GM12874 (cell line): ENCODE measurements around the gene WWP2.

Experiments used
- TF ChIP-seq, protein P1 (sequence below): IDR thresholded peaks from 2 replicates; pipeline ENCODE4 v1.5.1; 2011; ENCODE audit warnings: low read depth, mild to moderate bottlenecking, control low read depth, low read length, moderate library complexity; ENCODE audit not compliant: insufficient read depth

WWP2 gene

DNA sequence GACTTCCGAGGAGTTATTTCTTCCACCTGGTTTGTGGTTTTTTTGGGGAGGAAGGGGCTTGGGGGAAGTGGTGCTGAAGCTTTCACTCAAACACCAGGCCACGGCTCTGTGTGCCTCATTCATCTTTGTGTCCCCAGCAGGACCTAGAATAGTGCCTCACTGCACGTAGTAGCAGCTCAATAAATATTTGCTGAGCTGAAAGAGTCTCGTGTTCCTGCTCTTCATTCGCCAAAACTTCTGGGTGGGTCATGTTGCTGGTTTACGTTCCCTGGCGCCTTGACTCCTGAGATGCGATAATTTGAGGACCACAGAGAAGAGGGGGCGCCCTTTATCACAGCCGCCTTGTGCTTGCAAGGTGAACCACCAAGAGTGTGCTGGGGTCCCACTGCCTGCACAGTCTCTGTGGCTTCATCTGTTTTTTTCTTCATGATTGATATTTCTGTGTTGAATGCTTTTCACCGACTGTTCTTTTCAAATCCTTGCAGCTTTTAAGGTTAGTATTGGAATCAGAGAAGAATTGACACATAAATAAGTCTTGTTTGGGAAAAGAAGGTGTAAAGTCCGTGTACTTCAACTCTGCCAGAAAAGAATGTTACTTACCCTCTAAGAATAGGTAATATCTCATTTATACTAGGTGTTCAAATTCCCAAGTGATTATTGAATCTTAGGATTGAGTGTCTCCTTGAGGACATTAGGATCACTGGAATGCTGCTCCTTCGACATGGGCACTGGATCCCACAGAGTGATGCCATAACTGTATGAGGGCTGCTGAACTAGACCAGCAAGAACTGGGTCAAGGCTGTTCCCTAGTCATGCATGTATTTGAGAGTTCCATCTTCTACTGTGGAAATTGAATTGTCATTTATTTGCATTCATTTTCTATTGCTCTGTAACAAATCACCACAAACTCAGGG lies 96.3 kb downstream of the WWP2 start:
- TF ChIP-seq, protein P1, sequence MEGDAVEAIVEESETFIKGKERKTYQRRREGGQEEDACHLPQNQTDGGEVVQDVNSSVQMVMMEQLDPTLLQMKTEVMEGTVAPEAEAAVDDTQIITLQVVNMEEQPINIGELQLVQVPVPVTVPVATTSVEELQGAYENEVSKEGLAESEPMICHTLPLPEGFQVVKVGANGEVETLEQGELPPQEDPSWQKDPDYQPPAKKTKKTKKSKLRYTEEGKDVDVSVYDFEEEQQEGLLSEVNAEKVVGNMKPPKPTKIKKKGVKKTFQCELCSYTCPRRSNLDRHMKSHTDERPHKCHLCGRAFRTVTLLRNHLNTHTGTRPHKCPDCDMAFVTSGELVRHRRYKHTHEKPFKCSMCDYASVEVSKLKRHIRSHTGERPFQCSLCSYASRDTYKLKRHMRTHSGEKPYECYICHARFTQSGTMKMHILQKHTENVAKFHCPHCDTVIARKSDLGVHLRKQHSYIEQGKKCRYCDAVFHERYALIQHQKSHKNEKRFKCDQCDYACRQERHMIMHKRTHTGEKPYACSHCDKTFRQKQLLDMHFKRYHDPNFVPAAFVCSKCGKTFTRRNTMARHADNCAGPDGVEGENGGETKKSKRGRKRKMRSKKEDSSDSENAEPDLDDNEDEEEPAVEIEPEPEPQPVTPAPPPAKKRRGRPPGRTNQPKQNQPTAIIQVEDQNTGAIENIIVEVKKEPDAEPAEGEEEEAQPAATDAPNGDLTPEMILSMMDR, result no peak

DNA sequence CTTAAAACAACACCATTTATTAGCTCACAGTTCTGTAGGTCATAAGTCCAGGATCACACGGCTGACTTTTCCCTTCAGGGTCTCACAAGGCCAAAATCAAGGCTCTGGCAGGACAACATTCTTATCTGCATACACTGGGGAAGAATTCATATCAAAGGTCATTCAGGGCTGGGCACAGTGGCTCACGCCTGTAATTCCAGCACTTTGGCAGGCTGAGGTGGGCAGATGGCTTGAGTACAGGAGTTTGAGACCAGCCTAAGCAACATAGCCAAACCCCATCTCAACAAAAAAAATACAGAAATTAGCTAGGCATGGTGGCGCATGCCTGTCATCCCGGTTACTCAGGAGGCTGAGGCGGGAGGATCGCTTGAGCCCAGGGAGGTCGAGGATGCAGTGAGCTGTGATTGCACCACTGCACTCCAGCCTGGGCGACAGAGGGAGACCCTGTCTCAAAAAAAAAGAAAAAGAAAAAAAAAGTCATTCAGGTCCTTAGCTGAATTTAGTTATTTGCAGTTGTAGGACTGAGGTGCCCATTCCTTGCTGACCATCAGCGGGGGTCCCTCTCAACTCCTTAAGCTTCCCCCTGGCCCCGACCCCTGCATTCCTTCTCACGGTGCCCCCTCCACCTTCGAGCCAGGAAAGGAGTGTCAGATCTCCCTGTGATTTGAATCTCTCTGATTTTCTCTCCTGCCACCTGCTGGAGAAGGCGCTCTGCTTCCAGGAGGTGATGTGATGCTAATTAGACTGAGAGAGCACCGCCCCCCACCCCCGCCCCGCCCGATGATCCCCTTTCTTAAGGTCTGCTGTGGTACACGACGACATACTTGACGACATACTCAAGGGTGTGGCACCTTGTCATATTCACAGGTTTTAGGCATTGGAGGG lies 97.2 kb downstream of the WWP2 start:
- TF ChIP-seq, protein P1, result peak; percentile 37; the same call in 1 of the 2 replicates

GRCh38 chr16:69860233-69861231 lies 98.4 kb downstream of the WWP2 start:
- TF ChIP-seq, protein P1, result no peak

GRCh38 chr16:69861292-69862030 lies 99.3 kb downstream of the WWP2 start:
- TF ChIP-seq, protein P1, result no peak

- TF ChIP-seq, protein P1, result no peak
Measured at GRCh38 chr16:69863401-69864281, 101.5 kb downstream of the WWP2 start.

GRCh38 chr16:69865701-69866100 lies 103.6 kb downstream of the WWP2 start:
- TF ChIP-seq, protein P1, result no peak
